GM12878 (cell line): Measurements from ENCODE around the gene BPTF. TPM values are rescaled to one million over a fixed set of nuclear protein-coding genes. Genes with fewer than 3 reads are reported as not detected.

Experiments used
- ATAC-seq: fragments of 200-7000 bp; cut with Tn5 transposase; 3 replicates; pipeline ENCODE4 v1.9.1; 2020; ENCODE audit warnings: mild to moderate bottlenecking, moderate library complexity
- BruUV-seq: library from RNA; stranded (reverse); fragments of 400-500 nt; replicated peaks from 2 replicates; lab custom pipeline; 2021; lab: Mats Ljungman, UMichigan
- CTCF ChIA-PET: fragments of 300-600 bp; sonication (Branson Sonifier 250); formaldehyde crosslinking; extraction: SDS; loops from one replicate; lab custom pipeline; 2021; ENCODE audit warnings: inconsistent platforms; lab: Yijun Ruan, JAX
- POLR2A ChIA-PET: fragments of 350-600 bp; formaldehyde crosslinking; extraction: SDS; loops from one replicate; lab custom pipeline; 2021; ENCODE audit warnings: inconsistent platforms; lab: Charles Lee
- RAD21 ChIA-PET: fragments of 300-600 bp; sonication (Branson Sonifier 250); formaldehyde crosslinking; loops from one replicate; lab custom pipeline; 2023; ENCODE audit warnings: antibody characterized with exemption; ENCODE audit not compliant: unreplicated experiment; lab: Charles Lee
- SMC1A ChIA-PET: fragments of 300-600 bp; sonication (Branson Sonifier 250); formaldehyde crosslinking; loops from one replicate; lab custom pipeline; 2023; ENCODE audit not compliant: unreplicated experiment, uncharacterized antibody; lab: Charles Lee
- DNase-seq: peaks from one replicate; pipeline ENCODE4 v3.0.0-alpha.2; 2011; ENCODE audit warnings: low read depth, low spot score
- FAIRE-seq: peaks from 3 replicates; lab custom pipeline; 2011; peaks lifted over from hg19 to GRCh38; lab: Jason Lieb, UNC
- H2AFZ ChIP-seq: 2 replicates; pipeline ENCODE4 v1.6.0; 2011; ENCODE audit warnings: low read depth, low read length, control low read depth; ENCODE audit not compliant: control insufficient read depth
- H3K27ac ChIP-seq: 2 replicates; pipeline ENCODE4 v1.5.1; 2011; ENCODE audit warnings: control low read depth; ENCODE audit not compliant: control insufficient read depth, insufficient read depth
- H3K27me3 ChIP-seq, 2 experiments: replicated peaks in 1 of 2; 2 replicates each; pipeline versions ENCODE4 v1.6.0 to v1.6.1; 2011; ENCODE audit warnings: low read length in 1 of 2; ENCODE audit not compliant: control insufficient read depth in 2 of 2, insufficient read depth in 2 of 2
- H3K36me3 ChIP-seq, 2 experiments: 2 replicates each; pipeline ENCODE4 v1.5.1; 2011; ENCODE audit warnings: low read length in 1 of 2; ENCODE audit not compliant: control insufficient read depth in 2 of 2, insufficient read depth in 2 of 2
- H3K4me1 ChIP-seq: 2 replicates; pipeline ENCODE4 v1.6.1; 2011; ENCODE audit warnings: mild to moderate bottlenecking, low read length, moderate library complexity, mixed read lengths; ENCODE audit not compliant: control insufficient read depth, insufficient read depth
- H3K4me2 ChIP-seq: 2 replicates; pipeline ENCODE4 v1.6.0; 2011; ENCODE audit warnings: control low read depth; ENCODE audit not compliant: control insufficient read depth, insufficient read depth
- H3K4me3 ChIP-seq: fragments of 200-600 bp; sonication (generic); 2 replicates; pipeline ENCODE4 v1.5.1; 2016
- H3K79me2 ChIP-seq: 2 replicates; pipeline ENCODE4 v1.6.0; 2011; ENCODE audit warnings: low read length; ENCODE audit not compliant: control insufficient read depth, insufficient read depth
- H3K9ac ChIP-seq: 2 replicates; pipeline ENCODE4 v1.8.0; 2011; ENCODE audit warnings: low read length, control low read depth, mixed read lengths; ENCODE audit not compliant: control insufficient read depth, insufficient read depth
- H3K9me3 ChIP-seq: replicated peaks from 3 replicates; pipeline ENCODE4 v1.5.1; 2011; ENCODE audit warnings: mild to moderate bottlenecking, low read length; ENCODE audit not compliant: control insufficient read depth, insufficient read depth
- H4K20me1 ChIP-seq: 2 replicates; pipeline ENCODE4 v1.6.0; 2011; ENCODE audit not compliant: control insufficient read depth, insufficient read depth
- BMI1 ChIP-seq: fragments of 450-650 bp; IDR thresholded peaks from 2 replicates; pipeline ENCODE4 v1.6.1; 2016; ENCODE audit warnings: mild to moderate bottlenecking, moderate library complexity, borderline replicate concordance
- BRCA1 ChIP-seq: IDR thresholded peaks from 2 replicates; pipeline ENCODE4 v1.6.1; 2011; ENCODE audit warnings: low read depth, low read length, improper control_type of control experiment
- CHD2 ChIP-seq: IDR thresholded peaks from 2 replicates; pipeline ENCODE4 v1.6.1; 2011; ENCODE audit warnings: low read depth, low read length, improper control_type of control experiment, borderline replicate concordance
- E4F1 ChIP-seq: fragments of 450-650 bp; IDR thresholded peaks from 2 replicates; pipeline ENCODE4 v1.6.1; 2018; ENCODE audit warnings: borderline replicate concordance, mild to moderate bottlenecking; ENCODE audit not compliant: partially characterized antibody
- JUNB ChIP-seq: IDR thresholded peaks from 2 replicates; pipeline ENCODE4 v1.6.1; 2016; ENCODE audit warnings: antibody characterized with exemption, mild to moderate bottlenecking
- MEF2B ChIP-seq: fragments of 450-650 bp; IDR thresholded peaks from 2 replicates; pipeline ENCODE4 v1.6.1; 2018; ENCODE audit warnings: mild to moderate bottlenecking, moderate library complexity; ENCODE audit not compliant: partially characterized antibody, poor library complexity, severe bottlenecking
- SMAD1 ChIP-seq: fragments of 450-650 bp; IDR thresholded peaks from 2 replicates; pipeline ENCODE4 v1.6.1; 2018; ENCODE audit warnings: mild to moderate bottlenecking, low read depth; ENCODE audit not compliant: partially characterized antibody
- WGBS: methylation state at CpG from one replicate; pipeline ENCODE4 v1.1.6; 2016; ENCODE audit warnings: low lambda C conversion rate; ENCODE audit not compliant: insufficient replicate concordance, insufficient coverage; ENCODE audit errors: missing lambda C conversion rate; 5-methylcytosine and 5-hydroxymethylcytosine counted together
- in situ Hi-C: fragments of 300-500 bp; cut with MboI; formaldehyde crosslinking; loops from 9 replicates; pipeline ENCODE4 v1.14.3; 2018; ENCODE audit warnings: mixed read lengths
- intact Hi-C: fragments of 100-400 bp; cut with micrococcal nuclease; formaldehyde crosslinking; loops from one replicate; pipeline ENCODE4 v1.14.2; 2022; ENCODE audit not compliant: unreplicated experiment
- polyA plus RNA-seq, 11 experiments: library from polyadenylated mRNA; depleted of rRNA in 4 of 11; unstranded in 6 of 11; stranded (reverse) in 5 of 11; fragments of >200 nt; fragmentation: Nextera tagmentation in 4 of 11; fragmentation: Illumina TruSeq in 1 of 11; extraction: Ambion mirVana in 4 of 11; extraction: Trizol in 1 of 11; gene quantifications; 1 replicate in 1 of 11; 2 replicates in 10 of 11; pipeline versions ENCODE4 v1.2.1 to v1.2.3, GENCODE V29; 2011 to 2016; ENCODE audit warnings: inconsistent platforms in 2 of 11, missing spikeins in 2 of 11, low read depth in 1 of 11
- total RNA-seq, 4 experiments: library from RNA; depleted of rRNA in 3 of 4; stranded (reverse); fragments of >200 nt in 3 of 4; fragmentation: Illumina TruSeq in 1 of 4; extraction: Trizol in 1 of 4; gene quantifications; 2 replicates each; pipeline versions ENCODE4 v1.2.1 to v1.2.3, GENCODE V29; 2013 to 2021

BPTF gene
- total and polyA plus RNA-seq, 10 of the 15 experiments (the other 5 are each of a cell fraction or from before 2014, with no cell fraction given), result 19.4 to 78.3 (median 44.8) TPM

- intact Hi-C loops, result no loop called here
- in situ Hi-C loops, result no loop called here
- H3K27ac ChIP-seq, result peak overlapping the region; percentile 21; the same call in 1 of the 2 replicates
- ChIA-PET RAD21 (interaction anchor here (0.9 kb wide), 1 partner anchor 37 kb away, joined by 3 read pairs; no protein-coding TSS in a partner anchor), CTCF (no interaction called here), POLR2A (interaction anchor here (0.6 to 1.1 kb wide), 2 partner anchors 12 to 250 kb away, joined by 3 to 4 read pairs; no protein-coding TSS in a partner anchor), SMC1A (interaction anchor here (1.0 to 1.3 kb wide), 3 partner anchors 20 to 49 kb away, joined by 3 read pairs; no protein-coding TSS in a partner anchor)
- H3K4me1 ChIP-seq, result peaks cover 11% of the 10 kb centered on the region
- DNase-seq (no peak), FAIRE-seq (peak; percentile 85), ATAC-seq (peak; percentile 59)
- peak overlapping the region; percentile 50 for H3K4me2 ChIP-seq
- 29% methylated on average over 4 of the region's 4 CpGs for WGBS
- BruUV-seq, result no TSS peak
- H3K9ac ChIP-seq, result no peak overlapping the region
- H4K20me1 ChIP-seq, result no peaks in the 10 kb centered on the region
- no peaks in the 10 kb centered on the region for H3K9me3 ChIP-seq
- H3K79me2 ChIP-seq, result peaks cover 82% of the 10 kb centered on the region
- no peak overlapping the region for H2AFZ ChIP-seq
- TF ChIP-seq BRCA1 (no peak), MEF2B (no peak), E4F1 (no peak), JUNB (peak; percentile 76), SMAD1 (no peak), CHD2 (no peak), BMI1 (no peak)
- no peaks in the 10 kb centered on the region for H3K36me3 ChIP-seq
- H3K4me3 ChIP-seq, result no peak overlapping the region
- H3K27me3 ChIP-seq, result no peaks in the 10 kb centered on the region
These were observed 11.1 kb downstream of the BPTF start for GRCh38 chr17:67836205-67836987.
